ENCODE results near the gene PGD. TPM values are rescaled to one million over a fixed set of nuclear protein-coding genes. Genes with fewer than 3 reads are reported as not detected.
"Not testable (repeated sequence)": the region's sequence is repeated elsewhere in the genome, so short reads cannot be mapped to it uniquely, and the experiment has no call there.

The PGD gene
- total and polyA plus RNA-seq, 2 donors: 48.9 to 72.2 TPM

- Histone ChIP-seq H3K4me1 (ENCODE audit: control insufficient read depth in 2 of 2, insufficient read depth in 2 of 2, low read length in 2 of 2) (no peaks in the 10 kb centered on the region), H3K9me3 (ENCODE audit: control insufficient read depth in 2 of 2, insufficient read depth in 1 of 2, low read length in 1 of 2) (peaks cover 1 to 7% of the 10 kb centered on the region in 2 donors), H3K27me3 (ENCODE audit: control insufficient read depth in 2 of 2, insufficient read depth in 1 of 2, low read length in 1 of 2) (no peaks in the 10 kb centered on the region), H3K4me3 (ENCODE audit: low read length in 2 of 2) (no peak overlapping the region), H3K27ac (ENCODE audit: low read depth in 1 of 2, low read length in 1 of 2) (no peak overlapping the region), H3K36me3 (ENCODE audit: control insufficient read depth in 2 of 2, insufficient read depth in 2 of 2, low read length in 1 of 2) (peaks cover 2 to 11% of the 10 kb centered on the region in 2 donors)
- WGBS: 34% methylated on average over 10 of the region's 10 CpGs
- no peak for DNase-seq (ENCODE audit: low read depth in 6 of 9, low spot score in 9 of 9)
Measured at GRCh38 chr1:10451287-10451686, 52.4 kb downstream of the PGD start.

- peaks cover 1 to 7% of the 10 kb centered on the region in 2 donors for H3K9me3 ChIP-seq (ENCODE audit: control insufficient read depth in 2 of 2, insufficient read depth in 1 of 2, low read length in 1 of 2)
- no peak for DNase-seq (ENCODE audit: low read depth in 6 of 9, low spot score in 9 of 9)
- 95% methylated on average over 5 of the region's 5 CpGs for WGBS
- no peak overlapping the region for H3K4me3 ChIP-seq (ENCODE audit: low read length in 2 of 2)
- H3K27ac ChIP-seq (ENCODE audit: low read depth in 1 of 2, low read length in 1 of 2): no peak overlapping the region
- H3K4me1 ChIP-seq (ENCODE audit: control insufficient read depth in 2 of 2, insufficient read depth in 2 of 2, low read length in 2 of 2): peaks cover 0 to 6% of the 10 kb centered on the region in 2 donors
- H3K27me3 ChIP-seq (ENCODE audit: control insufficient read depth in 2 of 2, insufficient read depth in 1 of 2, low read length in 1 of 2): no peaks in the 10 kb centered on the region
- peaks cover 8 to 10% of the 10 kb centered on the region in 2 donors for H3K36me3 ChIP-seq (ENCODE audit: control insufficient read depth in 2 of 2, insufficient read depth in 2 of 2, low read length in 1 of 2)
Measured at GRCh38 chr1:10456048-10456447, 57.2 kb downstream of the PGD start.

- H3K27ac ChIP-seq (ENCODE audit: low read depth in 1 of 2, low read length in 1 of 2): no peak overlapping the region
Measured at GRCh38 chr1:10456661-10457060, 57.8 kb downstream of the PGD start.

GRCh38 chr1:10457462-10457861 lies 58.6 kb downstream of the PGD start:
- H3K27ac ChIP-seq (ENCODE audit: low read depth in 1 of 2, low read length in 1 of 2): peak overlapping the region in 1 of 2 donors; percentile 1
- not testable (repeated sequence) for H3K27me3 ChIP-seq (ENCODE audit: control insufficient read depth in 2 of 2, insufficient read depth in 1 of 2, low read length in 1 of 2); H3K9me3 ChIP-seq (ENCODE audit: control insufficient read depth in 2 of 2, insufficient read depth in 1 of 2, low read length in 1 of 2); H3K4me3 ChIP-seq (ENCODE audit: low read length in 2 of 2); DNase-seq (ENCODE audit: low read depth in 6 of 9, low spot score in 9 of 9); H3K4me1 ChIP-seq (ENCODE audit: control insufficient read depth in 2 of 2, insufficient read depth in 2 of 2, low read length in 2 of 2)
- H3K36me3 ChIP-seq (ENCODE audit: control insufficient read depth in 2 of 2, insufficient read depth in 2 of 2, low read length in 1 of 2): peaks cover 19 to 24% of the 10 kb centered on the region in 2 donors
- 84% methylated on average over 7 of the region's 7 CpGs for WGBS

More at GRCh38 chr1:10456661-10457060, 57.8 kb downstream of the PGD start:
- Histone ChIP-seq H3K4me3 (ENCODE audit: low read length in 2 of 2) (no peak overlapping the region), H3K27me3 (ENCODE audit: control insufficient read depth in 2 of 2, insufficient read depth in 1 of 2, low read length in 1 of 2) (no peaks in the 10 kb centered on the region), H3K36me3 (ENCODE audit: control insufficient read depth in 2 of 2, insufficient read depth in 2 of 2, low read length in 1 of 2) (peaks cover 14 to 16% of the 10 kb centered on the region in 2 donors), H3K4me1 (ENCODE audit: control insufficient read depth in 2 of 2, insufficient read depth in 2 of 2, low read length in 2 of 2) (peaks cover 0 to 6% of the 10 kb centered on the region in 2 donors), H3K9me3 (ENCODE audit: control insufficient read depth in 2 of 2, insufficient read depth in 1 of 2, low read length in 1 of 2) (peaks cover 1 to 7% of the 10 kb centered on the region in 2 donors)
- no peak for DNase-seq (ENCODE audit: low read depth in 6 of 9, low spot score in 9 of 9)
- 93% methylated on average over 7 of the region's 7 CpGs for WGBS

GRCh38 chr1:10457875-10458274 lies 59.0 kb downstream of the PGD start:
- Histone ChIP-seq H3K36me3 (ENCODE audit: control insufficient read depth in 2 of 2, insufficient read depth in 2 of 2, low read length in 1 of 2) (peaks cover 23 to 28% of the 10 kb centered on the region in 2 donors), H3K4me3 (ENCODE audit: low read length in 2 of 2) (no peak overlapping the region), H3K27ac (ENCODE audit: low read depth in 1 of 2, low read length in 1 of 2) (peak overlapping the region; percentile 1 to 5), H3K27me3 (ENCODE audit: control insufficient read depth in 2 of 2, insufficient read depth in 1 of 2, low read length in 1 of 2) (no peaks in the 10 kb centered on the region), H3K4me1 (ENCODE audit: control insufficient read depth in 2 of 2, insufficient read depth in 2 of 2, low read length in 2 of 2) (peaks cover 0 to 6% of the 10 kb centered on the region in 2 donors), H3K9me3 (ENCODE audit: control insufficient read depth in 2 of 2, insufficient read depth in 1 of 2, low read length in 1 of 2) (peaks cover 1 to 7% of the 10 kb centered on the region in 2 donors)
- WGBS: 93% methylated on average over 9 of the region's 9 CpGs
- DNase-seq (ENCODE audit: low read depth in 6 of 9, low spot score in 9 of 9): no peak

- no peak overlapping the region for H3K27ac ChIP-seq (ENCODE audit: low read depth in 1 of 2, low read length in 1 of 2)
- H3K36me3 ChIP-seq (ENCODE audit: control insufficient read depth in 2 of 2, insufficient read depth in 2 of 2, low read length in 1 of 2): peaks cover 28 to 36% of the 10 kb centered on the region in 2 donors
- 92% methylated on average over 3 of the region's 3 CpGs for WGBS
Measured at GRCh38 chr1:10459184-10459583, 60.3 kb downstream of the PGD start.

GRCh38 chr1:10467078-10467477 lies 68.2 kb downstream of the PGD start:
- H3K9me3 ChIP-seq (ENCODE audit: control insufficient read depth in 2 of 2, insufficient read depth in 1 of 2, low read length in 1 of 2): no peaks in the 10 kb centered on the region
- no peak overlapping the region for H3K27ac ChIP-seq (ENCODE audit: low read depth in 1 of 2, low read length in 1 of 2)
- no peak overlapping the region for H3K4me3 ChIP-seq (ENCODE audit: low read length in 2 of 2)
- peaks cover 7 to 8% of the 10 kb centered on the region in 2 donors for H3K4me1 ChIP-seq (ENCODE audit: control insufficient read depth in 2 of 2, insufficient read depth in 2 of 2, low read length in 2 of 2)
- DNase-seq (ENCODE audit: low read depth in 6 of 9, low spot score in 9 of 9): no peak
- no peaks in the 10 kb centered on the region for H3K27me3 ChIP-seq (ENCODE audit: control insufficient read depth in 2 of 2, insufficient read depth in 1 of 2, low read length in 1 of 2)
- peaks cover 37 to 52% of the 10 kb centered on the region in 2 donors for H3K36me3 ChIP-seq (ENCODE audit: control insufficient read depth in 2 of 2, insufficient read depth in 2 of 2, low read length in 1 of 2)
- 99% methylated on average over 2 of the region's 2 CpGs for WGBS

More at GRCh38 chr1:10459184-10459583, 60.3 kb downstream of the PGD start:
- DNase-seq (ENCODE audit: low read depth in 6 of 9, low spot score in 9 of 9): no peak
- H3K4me3 ChIP-seq (ENCODE audit: low read length in 2 of 2): no peak overlapping the region
- H3K4me1 ChIP-seq (ENCODE audit: control insufficient read depth in 2 of 2, insufficient read depth in 2 of 2, low read length in 2 of 2): peaks cover 0 to 6% of the 10 kb centered on the region in 2 donors
- H3K27me3 ChIP-seq (ENCODE audit: control insufficient read depth in 2 of 2, insufficient read depth in 1 of 2, low read length in 1 of 2): no peaks in the 10 kb centered on the region
- H3K9me3 ChIP-seq (ENCODE audit: control insufficient read depth in 2 of 2, insufficient read depth in 1 of 2, low read length in 1 of 2): peaks cover 1 to 7% of the 10 kb centered on the region in 2 donors

GRCh38 chr1:10470043-10470442 lies 71.2 kb downstream of the PGD start:
- H3K36me3 ChIP-seq (ENCODE audit: control insufficient read depth in 2 of 2, insufficient read depth in 2 of 2, low read length in 1 of 2): peaks cover 16 to 33% of the 10 kb centered on the region in 2 donors
- no peak overlapping the region for H3K4me3 ChIP-seq (ENCODE audit: low read length in 2 of 2)
- 99% methylated on average over 4 of the region's 4 CpGs for WGBS
- no peaks in the 10 kb centered on the region for H3K27me3 ChIP-seq (ENCODE audit: control insufficient read depth in 2 of 2, insufficient read depth in 1 of 2, low read length in 1 of 2)
- no peaks in the 10 kb centered on the region for H3K9me3 ChIP-seq (ENCODE audit: control insufficient read depth in 2 of 2, insufficient read depth in 1 of 2, low read length in 1 of 2)
- DNase-seq (ENCODE audit: low read depth in 6 of 9, low spot score in 9 of 9): no peak
- H3K4me1 ChIP-seq (ENCODE audit: control insufficient read depth in 2 of 2, insufficient read depth in 2 of 2, low read length in 2 of 2): peaks cover 7 to 18% of the 10 kb centered on the region in 2 donors
- H3K27ac ChIP-seq (ENCODE audit: low read depth in 1 of 2, low read length in 1 of 2): no peak overlapping the region
